T-helper 17 cell (primary cell): Measurements from ENCODE around the gene TBK1. TPM values are rescaled to one million over a fixed set of nuclear protein-coding genes. Genes with fewer than 3 reads are reported as not detected.

Experiments used
- ATAC-seq: fragments of 150-1000 bp; cut with Tn5 transposase; 2 replicates; pipeline ENCODE4 v1.10.0; 2021; ENCODE audit warnings: mild to moderate bottlenecking, moderate library complexity
- DNase-seq, 3 donors: peaks; one replicate each; pipeline versions ENCODE4 v3.0.0 to v3.0.0-alpha.2; 2020 to 2021
- H3K9me3 ChIP-seq: one replicate; pipeline ENCODE4 v1.7.0; 2013; ENCODE audit warnings: low read length, mild to moderate bottlenecking; ENCODE audit not compliant: control insufficient read depth, poor library complexity, severe bottlenecking
- H3K27ac Mint-ChIP-seq: one replicate; pipeline ENCODE4 v1.8.0; 2022; ENCODE audit warnings: mild to moderate bottlenecking, moderate library complexity, mixed read lengths
- H3K27me3 Mint-ChIP-seq: one replicate; pipeline ENCODE4 v1.8.0; 2022; ENCODE audit warnings: mixed read lengths
- H3K36me3 Mint-ChIP-seq: one replicate; pipeline ENCODE4 v1.8.0; 2022; ENCODE audit warnings: low read depth, mixed read lengths
- H3K4me1 Mint-ChIP-seq: one replicate; pipeline ENCODE4 v1.8.0; 2022; ENCODE audit warnings: mild to moderate bottlenecking, mixed read lengths
- H3K4me3 Mint-ChIP-seq: one replicate; pipeline ENCODE4 v1.8.0; 2022; ENCODE audit warnings: mild to moderate bottlenecking, moderate library complexity, mixed read lengths
- total RNA-seq, 4 donors: library from RNA in 2 of 4; stranded (reverse) in 2 of 4; gene quantifications; one replicate each; pipeline ENCODE4 v1.2.3 and lab custom pipeline; 2022 to 2026

The TBK1 gene
- total RNA-seq, 2 donors from 2014 or later, result 15.0 to 22.7 TPM

DNA sequence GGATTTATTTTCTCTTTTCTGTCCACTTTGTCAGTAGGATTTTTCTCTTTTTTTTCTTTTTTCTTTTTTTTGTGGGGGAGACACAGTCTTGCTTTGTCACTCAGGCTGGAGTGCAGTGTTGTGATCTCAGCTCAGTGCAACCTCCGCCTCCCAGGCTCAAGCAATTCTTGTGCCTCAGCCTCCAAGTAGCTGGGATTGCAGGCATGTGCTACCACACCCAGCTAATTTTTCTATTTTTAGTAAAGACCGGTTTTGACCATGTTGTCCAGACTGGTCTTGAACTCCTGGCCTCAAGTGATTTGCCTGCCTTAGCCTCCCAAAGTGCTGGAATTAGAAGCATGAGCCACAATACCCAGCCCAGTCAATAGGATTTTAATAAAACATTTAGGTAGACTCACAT lies 21.0 kb upstream of the TBK1 start:
- H3K27ac Mint-ChIP-seq, result peak overlapping the region; percentile 65

DNA sequence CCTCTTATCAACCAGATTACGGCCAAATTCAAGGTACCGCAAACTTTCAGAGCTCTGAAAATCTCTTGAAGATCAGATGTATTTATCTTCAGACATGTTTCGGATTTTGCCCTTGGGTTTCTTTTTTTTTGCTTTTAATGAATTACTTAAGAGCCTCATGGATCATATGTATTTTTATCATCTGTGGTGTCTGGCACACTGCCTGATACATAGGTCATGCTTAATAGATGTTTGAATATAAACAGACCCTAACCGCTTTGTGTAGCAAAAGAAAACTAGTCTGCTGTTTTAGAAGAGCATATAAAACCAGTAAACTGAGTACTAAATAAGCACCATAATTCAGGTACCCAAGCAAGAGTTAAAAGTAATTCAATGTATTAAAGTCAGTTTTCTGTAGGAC lies 20.1 kb upstream of the TBK1 start:
- H3K4me3 Mint-ChIP-seq, result no peak overlapping the region
- H3K27me3 Mint-ChIP-seq, result no peaks in the 10 kb centered on the region
- no peak overlapping the region for H3K27ac Mint-ChIP-seq
- ATAC-seq (no peak), DNase-seq (no peak)
- no peaks in the 10 kb centered on the region for H3K9me3 ChIP-seq
- peaks cover 2% of the 10 kb centered on the region for H3K36me3 Mint-ChIP-seq
- H3K4me1 Mint-ChIP-seq, result no peaks in the 10 kb centered on the region

More for the DNA sequence above, 21.0 kb upstream of the TBK1 start:
- no peak overlapping the region for H3K4me3 Mint-ChIP-seq
- no peak for ATAC-seq
- no peaks in the 10 kb centered on the region for H3K9me3 ChIP-seq
- no peaks in the 10 kb centered on the region for H3K27me3 Mint-ChIP-seq
- DNase-seq, result no peak
- H3K36me3 Mint-ChIP-seq, result peaks cover 2% of the 10 kb centered on the region
- no peaks in the 10 kb centered on the region for H3K4me1 Mint-ChIP-seq

DNA sequence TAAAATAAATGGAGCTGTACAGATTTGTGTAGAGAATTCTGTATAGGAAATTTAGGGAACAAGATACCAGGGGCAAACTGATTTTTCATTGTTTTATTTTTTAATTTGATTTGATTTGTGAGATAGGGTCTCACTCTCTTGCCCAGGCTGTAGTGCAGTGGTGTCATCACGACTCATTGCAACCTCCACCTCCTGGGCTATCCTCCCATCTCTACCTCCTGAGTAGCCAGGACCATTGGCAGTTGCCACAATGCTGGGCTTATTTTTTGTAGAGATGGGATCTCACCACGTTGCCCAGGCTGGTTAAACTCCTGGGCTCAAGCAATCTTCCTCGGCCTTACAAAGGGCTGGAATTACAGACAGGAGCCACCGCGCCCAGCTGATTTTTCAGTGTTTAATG lies 18.0 kb upstream of the TBK1 start:
- H3K27ac Mint-ChIP-seq, result no peak overlapping the region
- DNase-seq, result no peak
- H3K9me3 ChIP-seq, result no peaks in the 10 kb centered on the region
- H3K4me1 Mint-ChIP-seq, result peaks cover 9% of the 10 kb centered on the region
- no peak overlapping the region for H3K4me3 Mint-ChIP-seq
- peaks cover 11% of the 10 kb centered on the region for H3K36me3 Mint-ChIP-seq
- no peaks in the 10 kb centered on the region for H3K27me3 Mint-ChIP-seq
- ATAC-seq, result no peak

DNA sequence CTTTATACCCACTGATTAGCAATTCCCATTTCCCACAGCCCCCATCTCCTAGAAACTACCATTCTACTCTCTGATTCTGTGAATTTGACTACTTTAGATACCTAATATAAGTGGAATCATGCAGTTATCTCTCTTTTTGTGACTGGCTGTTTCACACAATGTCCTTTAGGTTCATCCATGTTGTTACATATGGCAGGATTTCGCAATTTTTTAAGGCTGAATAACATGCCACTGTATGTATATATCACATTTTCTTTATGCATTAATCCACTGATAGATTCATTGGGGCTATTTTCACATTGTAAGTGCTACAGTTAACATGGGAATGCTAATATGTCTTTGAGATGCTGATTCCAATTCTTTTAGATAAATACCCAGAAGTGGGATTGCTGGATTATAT lies 11.8 kb upstream of the TBK1 start:
- Mint-ChIP-seq H3K36me3 (peaks cover 16% of the 10 kb centered on the region), H3K27me3 (no peaks in the 10 kb centered on the region), H3K4me3 (no peak overlapping the region), H3K27ac (no peak overlapping the region), H3K4me1 (peaks cover 16% of the 10 kb centered on the region)
- ATAC-seq (no peak), DNase-seq (no peak)
- H3K9me3 ChIP-seq, result no peaks in the 10 kb centered on the region

DNA sequence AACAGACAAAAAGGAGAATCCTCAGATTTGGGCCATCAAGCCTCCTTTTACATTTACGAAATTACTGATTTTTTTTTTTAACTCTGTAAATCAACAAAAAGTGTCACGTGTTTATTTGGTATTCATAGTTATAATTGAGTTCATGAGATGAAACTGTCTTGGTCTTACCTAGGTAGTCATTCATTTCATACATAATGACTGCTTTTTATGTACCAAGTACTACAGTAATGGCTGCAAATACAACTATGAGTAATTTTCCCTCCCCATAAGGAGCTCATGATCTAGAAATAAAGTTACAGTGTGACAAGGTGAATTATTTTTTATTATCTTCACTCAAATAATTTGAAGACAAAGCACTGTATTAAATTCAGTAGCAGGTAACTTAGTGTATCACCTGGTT lies 6.4 kb upstream of the TBK1 start:
- ATAC-seq (no peak), DNase-seq (no peak)
- peaks cover 11% of the 10 kb centered on the region for H3K36me3 Mint-ChIP-seq
- no peak overlapping the region for H3K27ac Mint-ChIP-seq
- H3K4me1 Mint-ChIP-seq, result peaks cover 21% of the 10 kb centered on the region
- H3K9me3 ChIP-seq, result no peaks in the 10 kb centered on the region
- no peaks in the 10 kb centered on the region for H3K27me3 Mint-ChIP-seq
- H3K4me3 Mint-ChIP-seq, result no peak overlapping the region

DNA sequence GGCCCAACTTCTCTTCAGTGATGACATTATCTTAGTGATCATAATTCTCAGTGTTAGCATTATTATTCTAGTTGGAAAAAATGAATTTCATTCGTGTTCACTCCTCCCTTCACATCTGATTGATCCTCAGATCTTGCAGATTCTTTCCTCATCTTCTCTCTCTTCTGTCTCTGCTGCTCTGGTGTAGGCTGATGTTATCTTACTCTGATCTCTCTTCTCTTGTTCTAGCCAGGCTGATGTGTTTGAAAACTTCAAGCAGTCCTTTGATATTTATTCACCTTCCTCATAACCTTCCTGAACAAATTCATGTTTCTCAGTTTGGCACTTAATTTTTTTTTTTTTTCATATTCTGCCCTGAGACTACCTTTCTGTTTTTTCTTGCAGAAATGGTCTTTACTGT lies 5.6 kb upstream of the TBK1 start:
- Mint-ChIP-seq H3K4me3 (no peak overlapping the region), H3K27me3 (no peaks in the 10 kb centered on the region), H3K36me3 (peaks cover 11% of the 10 kb centered on the region), H3K4me1 (peaks cover 29% of the 10 kb centered on the region), H3K27ac (peak overlapping the region; percentile 72)
- no peak for DNase-seq
- no peaks in the 10 kb centered on the region for H3K9me3 ChIP-seq
- ATAC-seq, result no peak

DNA sequence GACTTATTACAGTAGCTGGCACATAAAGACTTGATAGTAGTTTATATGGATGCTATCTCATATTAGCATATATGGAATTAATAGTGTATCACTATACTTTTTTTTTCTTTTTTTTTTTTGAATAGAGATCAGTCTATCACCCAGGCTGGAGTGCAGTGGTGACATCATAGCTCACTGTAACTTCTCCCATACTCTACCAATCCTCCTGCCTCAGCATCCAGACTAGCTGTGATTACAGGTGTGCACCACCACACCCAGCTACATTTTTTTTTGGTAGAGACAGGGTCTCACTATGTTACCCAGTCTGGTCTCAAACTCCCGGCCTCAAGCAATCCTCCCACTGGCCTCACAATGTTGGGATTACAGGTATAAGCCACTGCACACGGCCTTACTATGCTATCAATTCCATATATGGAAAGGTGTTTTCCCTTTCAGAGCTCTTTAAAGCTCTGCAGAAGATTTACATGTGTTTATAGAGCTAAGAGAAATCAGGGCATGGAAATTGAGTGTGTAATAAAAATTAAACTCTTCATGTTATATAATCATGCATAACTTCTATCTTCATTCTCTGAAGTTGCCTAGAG lies 1.8 kb upstream of the TBK1 start:
- no peaks in the 10 kb centered on the region for H3K27me3 Mint-ChIP-seq
- peaks cover 6% of the 10 kb centered on the region for H3K36me3 Mint-ChIP-seq
- DNase-seq, result no peak
- ATAC-seq, result peak; percentile 34
- H3K27ac Mint-ChIP-seq, result peak overlapping the region; percentile 32
- peaks cover 35% of the 10 kb centered on the region for H3K4me1 Mint-ChIP-seq
- no peaks in the 10 kb centered on the region for H3K9me3 ChIP-seq
- H3K4me3 Mint-ChIP-seq, result peak overlapping the region; percentile 52

DNA sequence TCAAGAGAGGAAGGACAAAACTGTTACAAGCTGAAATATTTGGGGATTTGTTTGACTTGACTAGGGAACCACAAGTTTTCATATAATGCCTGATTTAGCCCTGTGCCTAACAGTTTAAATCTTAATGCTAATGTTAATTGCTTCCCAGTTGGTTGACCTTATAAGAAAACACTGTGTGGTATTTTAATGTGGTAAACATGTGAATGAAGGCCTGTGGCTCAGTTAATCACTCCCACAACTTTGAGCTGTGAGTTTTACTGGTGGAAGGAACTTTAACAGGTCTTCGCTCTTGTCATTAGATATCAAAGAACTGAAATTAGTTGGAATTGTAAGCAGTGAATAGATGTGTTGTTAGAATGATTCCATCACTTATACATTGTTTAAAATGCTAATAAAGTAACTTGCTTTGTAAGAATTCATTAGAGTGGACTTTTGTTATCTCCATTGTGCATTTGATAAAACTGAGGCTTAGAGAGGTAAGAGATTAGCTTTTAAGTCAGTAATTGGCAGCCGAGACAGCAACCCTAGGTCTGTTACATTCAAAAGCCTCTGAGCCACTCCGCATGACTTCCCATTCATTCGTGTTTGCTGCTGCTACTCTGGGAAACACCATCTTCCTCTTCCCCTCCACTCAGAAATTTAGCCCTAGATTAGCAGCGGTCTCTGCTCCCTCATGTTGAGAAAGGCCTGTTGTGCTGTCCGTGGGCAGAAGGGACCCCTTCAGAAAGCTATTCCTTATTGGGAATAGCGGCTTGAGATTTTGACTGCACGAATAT lies 1.0 kb upstream of the TBK1 start:
- no peaks in the 10 kb centered on the region for H3K9me3 ChIP-seq
- peaks cover 7% of the 10 kb centered on the region for H3K36me3 Mint-ChIP-seq
- H3K27me3 Mint-ChIP-seq, result no peaks in the 10 kb centered on the region
- H3K4me3 Mint-ChIP-seq, result peak overlapping the region; percentile 57
- H3K4me1 Mint-ChIP-seq, result peaks cover 38% of the 10 kb centered on the region
- DNase-seq (no peak), ATAC-seq (no peak)
- peak overlapping the region; percentile 96 for H3K27ac Mint-ChIP-seq

DNA sequence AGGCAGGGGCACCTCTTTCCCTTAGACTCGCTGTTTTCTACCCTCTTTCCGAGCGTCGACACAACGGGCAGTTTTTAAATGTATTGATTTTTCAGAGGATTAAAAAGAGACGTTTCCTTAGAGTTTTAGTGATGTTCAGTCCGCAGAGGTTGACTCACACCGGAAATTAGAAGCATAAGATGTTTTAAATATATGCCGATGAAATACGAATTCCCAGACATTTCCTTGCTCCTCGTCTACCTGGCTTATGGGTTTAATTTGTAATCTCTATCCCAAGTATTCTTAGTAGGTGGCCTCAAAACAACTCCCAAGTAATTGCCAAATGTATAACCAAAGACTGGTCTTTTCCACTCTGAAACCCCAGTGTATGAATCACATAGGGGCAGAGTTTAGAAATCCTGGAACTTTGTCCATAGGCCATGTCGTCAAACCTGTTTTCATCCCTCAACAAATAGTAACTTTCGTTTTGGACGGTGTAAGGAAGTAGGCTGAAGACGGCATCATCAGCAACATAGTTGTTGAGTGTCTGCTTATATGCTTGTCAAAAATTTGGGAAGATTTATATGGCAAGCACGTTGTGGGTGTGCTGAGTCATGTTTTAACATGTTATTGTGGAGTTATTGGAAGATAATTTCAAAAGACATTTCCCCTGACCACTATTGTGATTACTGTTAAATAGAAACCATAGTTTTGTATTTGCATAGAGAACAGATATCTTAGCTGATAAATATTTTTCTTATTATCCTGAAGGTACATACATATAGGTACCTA lies 824 bp downstream of the TBK1 start:
- no peak for DNase-seq
- Mint-ChIP-seq H3K27me3 (no peaks in the 10 kb centered on the region), H3K4me3 (peak overlapping the region; percentile 94), H3K27ac (peak overlapping the region; percentile 96), H3K4me1 (peaks cover 42% of the 10 kb centered on the region), H3K36me3 (peaks cover 4% of the 10 kb centered on the region)
- no peaks in the 10 kb centered on the region for H3K9me3 ChIP-seq
- ATAC-seq, result peak; percentile 35

DNA sequence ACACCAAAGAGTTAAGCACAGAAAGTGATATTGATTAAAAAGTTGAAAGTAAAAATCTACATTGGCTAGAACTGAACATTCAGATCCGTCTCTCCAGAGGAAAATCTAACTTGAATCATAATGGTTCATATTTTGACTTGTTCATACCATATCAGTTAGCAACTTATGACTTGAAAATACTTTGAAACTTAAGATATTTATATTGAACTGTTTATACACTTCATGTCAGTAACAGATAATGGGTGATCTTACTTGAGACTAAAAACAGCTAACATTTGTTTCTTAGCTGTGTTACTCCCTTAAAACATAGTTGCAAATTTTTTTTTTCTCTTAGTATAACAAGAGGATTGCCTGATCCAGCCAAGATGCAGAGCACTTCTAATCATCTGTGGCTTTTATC lies 3.6 kb downstream of the TBK1 start:
- DNase-seq (no peak), ATAC-seq (no peak)
- peak overlapping the region; percentile 99 for H3K27ac Mint-ChIP-seq
- no peaks in the 10 kb centered on the region for H3K27me3 Mint-ChIP-seq
- H3K4me3 Mint-ChIP-seq, result no peak overlapping the region
- H3K4me1 Mint-ChIP-seq, result peaks cover 52% of the 10 kb centered on the region
- no peaks in the 10 kb centered on the region for H3K9me3 ChIP-seq
- H3K36me3 Mint-ChIP-seq, result peaks cover 4% of the 10 kb centered on the region

DNA sequence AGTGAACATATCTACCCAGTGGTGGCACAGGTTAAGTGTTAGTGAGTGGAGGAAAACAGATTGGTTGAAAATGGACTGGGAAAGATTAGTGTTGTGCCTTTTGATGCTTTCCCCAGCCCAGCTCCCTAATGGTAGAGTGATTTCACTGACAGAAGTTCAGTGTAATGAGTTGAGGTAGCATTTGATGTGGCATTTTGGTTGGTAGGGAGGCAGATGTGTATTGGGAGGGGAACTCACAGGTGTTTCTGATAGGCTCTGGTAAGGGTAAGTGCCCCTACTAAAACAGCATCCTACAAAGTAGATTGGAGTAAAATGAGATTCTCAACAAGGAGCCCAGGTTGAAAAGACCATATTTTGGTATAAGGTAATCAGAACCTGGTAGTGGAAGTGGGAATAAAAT lies 4.2 kb downstream of the TBK1 start:
- Mint-ChIP-seq H3K36me3 (peaks cover 4% of the 10 kb centered on the region), H3K27ac (peak overlapping the region; percentile 99), H3K27me3 (no peaks in the 10 kb centered on the region), H3K4me1 (peaks cover 46% of the 10 kb centered on the region), H3K4me3 (peak overlapping the region; percentile 77)
- H3K9me3 ChIP-seq, result no peaks in the 10 kb centered on the region
- DNase-seq, result no peak
- ATAC-seq, result peak; percentile 46

DNA sequence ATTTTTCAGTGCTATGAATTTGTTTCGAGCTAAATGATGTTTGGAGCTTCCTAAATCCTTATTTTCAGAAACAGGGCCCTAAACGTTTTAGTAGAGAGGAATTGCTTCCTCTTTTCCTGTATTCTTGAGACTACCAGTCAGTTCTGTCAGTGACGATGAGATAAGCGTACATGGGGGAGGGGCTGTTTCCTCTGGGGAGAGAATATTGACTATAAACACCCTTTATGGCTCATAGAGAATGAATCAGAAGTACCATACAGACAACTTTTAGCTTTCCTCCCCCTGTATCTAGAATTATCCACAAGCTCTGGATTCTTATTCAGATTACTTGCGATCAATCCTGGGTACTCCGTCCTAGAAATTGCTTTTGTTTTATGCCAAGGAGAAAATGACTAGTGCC lies 5.1 kb downstream of the TBK1 start:
- peaks cover 41% of the 10 kb centered on the region for H3K4me1 Mint-ChIP-seq
- no peak for ATAC-seq
- H3K27me3 Mint-ChIP-seq, result no peaks in the 10 kb centered on the region
- no peak for DNase-seq
- H3K9me3 ChIP-seq, result no peaks in the 10 kb centered on the region
- H3K27ac Mint-ChIP-seq, result peak overlapping the region; percentile 99
- no peak overlapping the region for H3K4me3 Mint-ChIP-seq
- peaks cover 4% of the 10 kb centered on the region for H3K36me3 Mint-ChIP-seq

DNA sequence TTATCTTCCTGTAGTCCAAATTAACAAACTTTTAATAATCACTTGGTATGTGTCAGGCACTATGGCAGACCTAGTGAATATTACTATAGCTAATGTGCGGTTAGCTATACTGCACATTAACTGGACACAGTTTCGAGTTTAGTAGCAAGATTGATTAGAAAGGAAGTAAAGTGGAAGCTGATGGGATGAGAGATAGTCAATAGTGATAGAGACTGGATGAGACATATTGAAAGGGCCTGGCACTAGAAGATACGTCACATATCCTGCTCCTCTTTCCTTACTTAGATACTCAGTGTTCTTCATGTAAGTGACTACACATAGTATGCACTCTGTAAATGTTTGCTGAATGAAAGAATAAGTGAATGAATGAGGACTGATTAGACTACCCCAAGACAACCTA lies 5.5 kb downstream of the TBK1 start:
- DNase-seq (no peak), ATAC-seq (no peak)
- H3K9me3 ChIP-seq, result no peaks in the 10 kb centered on the region
- Mint-ChIP-seq H3K4me3 (peak overlapping the region; percentile 13), H3K4me1 (peaks cover 41% of the 10 kb centered on the region), H3K27ac (peak overlapping the region; percentile 99), H3K27me3 (no peaks in the 10 kb centered on the region), H3K36me3 (peaks cover 4% of the 10 kb centered on the region)
